MM.1S (cell line): Measurements from ENCODE around the gene DACT3.

Source experiments
- DNase-seq: peaks from one replicate; pipeline ENCODE4 v3.0.0-alpha.2; 2015
- H2AFZ ChIP-seq: fragments of 300-600 bp; sonication (generic); 2 replicates; pipeline ENCODE4 v1.6.0; 2016; ENCODE audit warnings: antibody characterized with exemption, low read length
- H3F3A ChIP-seq: fragments of 300-600 bp; sonication (generic); 2 replicates; pipeline ENCODE4 v1.6.1; 2016; ENCODE audit warnings: mild to moderate bottlenecking, antibody characterized with exemption, low read length, moderate library complexity, mixed read lengths; ENCODE audit not compliant: insufficient read depth
- H3K27ac ChIP-seq: fragments of 300-600 bp; sonication (generic); 2 replicates; pipeline ENCODE4 v1.5.1; 2016; ENCODE audit warnings: mild to moderate bottlenecking, low read length
- H3K27me3 ChIP-seq: fragments of 300-600 bp; sonication (generic); replicated peaks from 2 replicates; pipeline ENCODE4 v1.6.0; 2016; ENCODE audit warnings: low read length; ENCODE audit not compliant: insufficient read depth
- H3K36me3 ChIP-seq: fragments of 300-600 bp; sonication (generic); replicated peaks from 2 replicates; pipeline ENCODE4 v1.6.1; 2016; ENCODE audit warnings: mild to moderate bottlenecking, low read length, mixed read lengths; ENCODE audit not compliant: insufficient read depth
- H3K4me1 ChIP-seq: fragments of 300-600 bp; sonication (generic); 2 replicates; pipeline ENCODE4 v1.6.1; 2016; ENCODE audit warnings: low read length, mixed read lengths
- H3K4me2 ChIP-seq: fragments of 300-600 bp; sonication (generic); 2 replicates; pipeline ENCODE4 v1.6.0; 2016; ENCODE audit warnings: low read depth, low read length
- H3K4me3 ChIP-seq: fragments of 300-600 bp; sonication (generic); 2 replicates; pipeline ENCODE4 v1.5.1; 2016; ENCODE audit warnings: low read length, mixed read lengths
- H3K79me2 ChIP-seq: fragments of 300-600 bp; sonication (generic); 2 replicates; pipeline ENCODE4 v1.6.1; 2016; ENCODE audit warnings: mixed run types, low read length, mixed read lengths
- H3K9ac ChIP-seq: fragments of 300-600 bp; sonication (generic); 2 replicates; pipeline ENCODE4 v1.6.1; 2016; ENCODE audit warnings: low read length, mixed read lengths
- H3K9me2 ChIP-seq: fragments of 300-600 bp; sonication (generic); replicated peaks from 2 replicates; pipeline ENCODE4 v1.6.1; 2016; ENCODE audit warnings: mild to moderate bottlenecking, low read length, mixed read lengths; ENCODE audit not compliant: insufficient read depth
- H3K9me3 ChIP-seq: fragments of 300-600 bp; sonication (generic); replicated peaks from 2 replicates; pipeline ENCODE4 v1.6.1; 2016; ENCODE audit warnings: mild to moderate bottlenecking, low read length, mixed read lengths; ENCODE audit not compliant: insufficient read depth
- H4K20me1 ChIP-seq: fragments of 300-600 bp; sonication (generic); 2 replicates; pipeline ENCODE4 v1.6.1; 2016; ENCODE audit warnings: mild to moderate bottlenecking, low read length, moderate library complexity, mixed read lengths; ENCODE audit not compliant: insufficient read depth
- CTCF ChIP-seq: fragments of 300-600 bp; sonication (generic); IDR thresholded peaks from 2 replicates; pipeline ENCODE4 v1.5.1; 2016; ENCODE audit warnings: antibody characterized with exemption, low read length, mixed read lengths
- EZH2 ChIP-seq: fragments of 300-600 bp; sonication (generic); optimal IDR thresholded peaks from 2 replicates; pipeline ENCODE3; 2017; ENCODE audit warnings: low read depth, mild to moderate bottlenecking, antibody characterized with exemption, low read length, mixed read lengths
- EZH2phosphoT487 ChIP-seq: fragments of 300-600 bp; sonication (generic); IDR thresholded peaks from 2 replicates; pipeline ENCODE4 v1.6.1; 2018; ENCODE audit warnings: antibody characterized with exemption, low read length

Gene DACT3

GRCh38 chr19:46637224-46637623 is 23.8 kb downstream of the DACT3 start:
- H3K9me3 ChIP-seq = no peaks in the 10 kb centered on the region
- no peak for DNase-seq
- H3F3A ChIP-seq = peaks cover 7% of the 10 kb centered on the region
- no peaks in the 10 kb centered on the region for H3K9me2 ChIP-seq
- H2AFZ ChIP-seq = no peak overlapping the region
- H3K4me2 ChIP-seq = no peak overlapping the region
- peaks cover 83% of the 10 kb centered on the region for H3K27me3 ChIP-seq
- H3K36me3 ChIP-seq = no peaks in the 10 kb centered on the region
- peaks cover 19% of the 10 kb centered on the region for H3K4me1 ChIP-seq
- H3K79me2 ChIP-seq = no peaks in the 10 kb centered on the region
- H3K9ac ChIP-seq = no peak overlapping the region
- no peaks in the 10 kb centered on the region for H4K20me1 ChIP-seq
- no peak for TF ChIP-seq CTCF
- TF ChIP-seq EZH2phosphoT487 = no peak
- no peak for TF ChIP-seq EZH2
- no peak overlapping the region for H3K27ac ChIP-seq
- no peak overlapping the region for H3K4me3 ChIP-seq

- Histone ChIP-seq H3K27me3 (peaks cover 84% of the 10 kb centered on the region), H3K9me3 (no peaks in the 10 kb centered on the region), H3K4me2 (no peak within 1 kb of the TSS), H3K4me3 (no peak within 1 kb of the TSS), H4K20me1 (no peaks in the 10 kb centered on the region), H3K36me3 (no peaks in the 10 kb centered on the region), H2AFZ (no peak within 1 kb of the TSS), H3K9ac (no peak within 1 kb of the TSS), H3K9me2 (no peaks in the 10 kb centered on the region), H3K27ac (no peak within 1 kb of the TSS), H3F3A (peaks cover 7% of the 10 kb centered on the region), H3K4me1 (peaks cover 19% of the 10 kb centered on the region), H3K79me2 (no peaks in the 10 kb centered on the region)
- no peak for DNase-seq
- TF ChIP-seq EZH2 = no peak
- no peak for TF ChIP-seq EZH2phosphoT487
- no peak for TF ChIP-seq CTCF
These were observed 24.8 kb downstream of the DACT3 start, which contains the start of gene GNG8 for GRCh38 chr19:46635920-46636761. Gene GNG8, minus strand, starts transcription at chr19:46636202. Its CDS starts 1,520 bp downstream, at chr19:46634682.

- no peak overlapping the region for H3K27ac ChIP-seq
- no peaks in the 10 kb centered on the region for H3K9me3 ChIP-seq
- peaks cover 7% of the 10 kb centered on the region for H3F3A ChIP-seq
- H3K9me2 ChIP-seq = no peaks in the 10 kb centered on the region
- TF ChIP-seq EZH2phosphoT487 (no peak), CTCF (no peak), EZH2 (no peak)
- H3K4me2 ChIP-seq = peak overlapping the region; percentile 41; the same call in 1 of the 2 replicates
- H3K27me3 ChIP-seq = peaks cover 83% of the 10 kb centered on the region
- no peaks in the 10 kb centered on the region for H3K79me2 ChIP-seq
- no peak for DNase-seq
- H3K4me3 ChIP-seq = peak overlapping the region; percentile 31; the same call in 1 of the 2 replicates
- no peak overlapping the region for H2AFZ ChIP-seq
- H3K36me3 ChIP-seq = no peaks in the 10 kb centered on the region
- no peaks in the 10 kb centered on the region for H4K20me1 ChIP-seq
- peaks cover 16% of the 10 kb centered on the region for H3K4me1 ChIP-seq
- H3K9ac ChIP-seq = no peak overlapping the region
These were observed 26.2 kb downstream of the DACT3 start for GRCh38 chr19:46634656-46635218.
